Neural progenitor cell (in vitro differentiated cells): ENCODE measurements around the gene CDC5L. TPM values are rescaled to one million over a fixed set of nuclear protein-coding genes. Genes with fewer than 3 reads are reported as not detected.

Source experiments
- DNase-seq: peaks from one replicate; pipeline ENCODE4 v3.0.0-alpha.2; 2016; ENCODE audit warnings: low spot score
- H2AFZ ChIP-seq: fragments of 200-600 bp; sonication (generic); replicated peaks from 2 replicates; pipeline ENCODE4 v1.6.1; 2016; ENCODE audit warnings: antibody characterized with exemption
- H3F3A ChIP-seq: fragments of 200-600 bp; sonication (generic); 2 replicates; pipeline ENCODE4 v1.6.1; 2016; ENCODE audit warnings: antibody characterized with exemption, low read depth
- H3K27ac ChIP-seq: fragments of 200-600 bp; sonication (generic); 2 replicates; pipeline ENCODE4 v1.5.1; 2016; ENCODE audit warnings: mild to moderate bottlenecking
- H3K27me3 ChIP-seq: fragments of 200-600 bp; sonication (generic); 2 replicates; pipeline ENCODE4 v1.6.1; 2016; ENCODE audit warnings: mild to moderate bottlenecking, moderate library complexity
- H3K36me3 ChIP-seq: fragments of 200-600 bp; sonication (generic); 2 replicates; pipeline ENCODE4 v1.5.1; 2016
- H3K4me1 ChIP-seq: fragments of 200-600 bp; sonication (generic); 2 replicates; pipeline ENCODE4 v1.6.1; 2016; ENCODE audit warnings: mixed run types
- H3K4me2 ChIP-seq: fragments of 200-600 bp; sonication (generic); 2 replicates; pipeline ENCODE4 v1.6.1; 2016
- H3K4me3 ChIP-seq: fragments of 200-600 bp; sonication (generic); 2 replicates; pipeline ENCODE4 v1.5.1; 2016
- H3K79me2 ChIP-seq: fragments of 200-600 bp; sonication (generic); 2 replicates; pipeline ENCODE4 v1.6.1; 2016; ENCODE audit warnings: low read depth
- H3K9ac ChIP-seq: fragments of 200-600 bp; sonication (generic); 2 replicates; pipeline ENCODE4 v1.6.1; 2016
- H3K9me3 ChIP-seq: fragments of 200-600 bp; sonication (generic); 2 replicates; pipeline ENCODE4 v1.5.1; 2016; ENCODE audit warnings: low read depth
- H4K20me1 ChIP-seq: fragments of 200-600 bp; sonication (generic); 2 replicates; pipeline ENCODE4 v1.6.1; 2016; ENCODE audit warnings: low read depth
- H3K27ac Mint-ChIP-seq: 3 replicates; pipeline ENCODE4 v1.8.0; 2021; ENCODE audit warnings: mixed read lengths
- H3K27me3 Mint-ChIP-seq: 2 replicates; pipeline ENCODE4 v1.8.0; 2022; ENCODE audit warnings: low read depth, mild to moderate bottlenecking, inconsistent platforms, moderate library complexity, mixed read lengths; ENCODE audit not compliant: insufficient read depth
- H3K36me3 Mint-ChIP-seq: 3 replicates; pipeline ENCODE4 v1.8.0; 2021; ENCODE audit warnings: mixed read lengths
- H3K4me1 Mint-ChIP-seq: 3 replicates; pipeline ENCODE4 v1.8.0; 2021; ENCODE audit warnings: mixed read lengths
- H3K4me3 Mint-ChIP-seq: 3 replicates; pipeline ENCODE4 v1.8.0; 2021; ENCODE audit warnings: mild to moderate bottlenecking, moderate library complexity, mixed read lengths
- H3K9me3 Mint-ChIP-seq: 3 replicates; pipeline ENCODE4 v1.8.0; 2020; ENCODE audit warnings: mixed read lengths
- CTCF ChIP-seq: fragments of 200-600 bp; sonication (generic); IDR thresholded peaks from 2 replicates; pipeline ENCODE4 v1.5.1; 2017; ENCODE audit warnings: antibody characterized with exemption, mild to moderate bottlenecking
- EZH2 ChIP-seq: fragments of 200-600 bp; sonication (generic); IDR thresholded peaks from 2 replicates; pipeline ENCODE4 v1.6.1; 2017; ENCODE audit warnings: antibody characterized with exemption, mild to moderate bottlenecking, moderate library complexity
- EZH2phosphoT487 ChIP-seq: fragments of 200-600 bp; sonication (generic); IDR thresholded peaks from 2 replicates; pipeline ENCODE4 v1.6.1; 2017; ENCODE audit warnings: antibody characterized with exemption
- total RNA-seq: library from RNA; depleted of rRNA; stranded (reverse); fragments of >200 nt; gene quantifications from 2 replicates; pipeline ENCODE4 v1.2.3, GENCODE V29; 2015; ENCODE audit warnings: low replicate concordance

Gene CDC5L
- total RNA-seq, 1 donor from 2014 or later, result 53.6 TPM

DNA sequence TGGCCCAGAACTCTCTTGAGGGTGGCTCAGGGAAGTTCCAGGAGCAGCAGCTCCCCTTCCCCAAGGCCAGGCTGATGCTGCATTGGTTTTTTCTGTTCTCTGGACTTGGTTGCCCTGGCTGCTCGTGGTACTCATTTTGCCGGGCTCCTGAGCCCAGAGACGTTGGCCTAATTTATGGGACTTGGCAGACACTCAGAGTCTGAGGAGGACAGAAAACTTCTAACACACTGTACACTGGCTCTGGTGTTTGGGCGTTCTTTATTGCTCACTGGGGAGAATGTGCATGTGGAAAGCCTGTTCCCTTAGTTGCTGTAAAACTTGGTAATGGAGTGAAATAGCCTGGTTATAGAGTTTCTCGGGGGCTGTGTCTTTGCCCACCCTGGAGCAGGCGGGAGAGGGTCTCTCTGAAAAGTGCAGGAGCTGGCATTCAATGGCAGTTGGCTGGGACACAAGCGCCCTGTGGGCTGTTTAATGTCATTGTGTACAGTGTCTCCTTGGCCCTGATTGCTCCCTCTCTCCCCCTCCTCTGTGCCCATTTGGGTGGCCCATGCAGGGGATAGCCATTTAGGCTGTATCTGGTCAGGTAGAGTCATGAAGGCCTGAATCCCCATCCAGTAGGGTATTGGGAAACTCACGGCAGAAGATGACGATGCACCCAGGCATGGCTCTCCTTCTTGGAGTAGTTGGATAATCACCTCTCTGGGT lies 109.3 kb downstream of the CDC5L start:
- Histone ChIP-seq H3K4me3 (no peak overlapping the region), H3K4me1 (peaks cover 4% of the 10 kb centered on the region), H4K20me1 (no peaks in the 10 kb centered on the region), H3K9me3 (no peaks in the 10 kb centered on the region), H3K79me2 (no peaks in the 10 kb centered on the region), H3F3A (no peaks in the 10 kb centered on the region), H3K27me3 (no peaks in the 10 kb centered on the region), H3K9ac (no peak overlapping the region), H3K36me3 (no peaks in the 10 kb centered on the region), H2AFZ (no peak overlapping the region), H3K27ac (no peak overlapping the region), H3K4me2 (no peak overlapping the region)
- TF ChIP-seq EZH2phosphoT487, result no peak
- TF ChIP-seq EZH2, result no peak
- no peak for TF ChIP-seq CTCF
- H3K27ac Mint-ChIP-seq, result no peak overlapping the region
- no peaks in the 10 kb centered on the region for H3K36me3 Mint-ChIP-seq
- H3K27me3 Mint-ChIP-seq, result peaks cover 8% of the 10 kb centered on the region
- H3K4me3 Mint-ChIP-seq, result no peak overlapping the region
- H3K9me3 Mint-ChIP-seq, result peaks cover 10% of the 10 kb centered on the region
- DNase-seq, result no peak
- peaks cover 11% of the 10 kb centered on the region for H3K4me1 Mint-ChIP-seq

DNA sequence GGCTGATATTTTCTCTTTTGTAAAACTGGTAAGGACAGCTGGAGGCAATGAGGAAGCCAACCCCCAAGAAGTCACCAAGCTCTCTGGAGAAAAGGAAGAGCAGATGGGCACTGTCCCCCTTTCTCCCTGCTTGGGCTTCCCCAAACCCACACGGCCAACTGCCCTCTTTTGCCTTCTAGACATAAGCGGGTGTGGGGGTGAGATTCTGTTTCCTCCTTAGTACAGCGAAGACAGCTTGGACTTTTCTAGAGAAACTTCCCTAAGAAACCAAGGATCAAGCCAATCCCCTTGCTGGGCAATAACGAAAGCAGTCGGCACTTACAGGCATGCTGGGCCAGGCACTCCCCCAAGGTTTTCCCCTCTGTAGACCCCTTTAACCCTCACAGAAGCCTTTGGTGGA lies 110.3 kb downstream of the CDC5L start:
- Histone ChIP-seq H3K27me3 (no peaks in the 10 kb centered on the region), H3K4me2 (no peak overlapping the region), H3K9me3 (no peaks in the 10 kb centered on the region), H3K36me3 (no peaks in the 10 kb centered on the region), H3K9ac (no peak overlapping the region), H3K27ac (no peak overlapping the region), H4K20me1 (no peaks in the 10 kb centered on the region), H3K4me1 (peaks cover 4% of the 10 kb centered on the region), H3F3A (no peaks in the 10 kb centered on the region), H2AFZ (no peak overlapping the region), H3K79me2 (no peaks in the 10 kb centered on the region), H3K4me3 (no peak overlapping the region)
- H3K4me1 Mint-ChIP-seq, result peaks cover 11% of the 10 kb centered on the region
- H3K9me3 Mint-ChIP-seq, result peaks cover 10% of the 10 kb centered on the region
- H3K36me3 Mint-ChIP-seq, result no peaks in the 10 kb centered on the region
- peaks cover 8% of the 10 kb centered on the region for H3K27me3 Mint-ChIP-seq
- TF ChIP-seq CTCF, result no peak
- TF ChIP-seq EZH2phosphoT487, result no peak
- no peak for TF ChIP-seq EZH2
- no peak overlapping the region for H3K4me3 Mint-ChIP-seq
- no peak overlapping the region for H3K27ac Mint-ChIP-seq
- no peak for DNase-seq

DNA sequence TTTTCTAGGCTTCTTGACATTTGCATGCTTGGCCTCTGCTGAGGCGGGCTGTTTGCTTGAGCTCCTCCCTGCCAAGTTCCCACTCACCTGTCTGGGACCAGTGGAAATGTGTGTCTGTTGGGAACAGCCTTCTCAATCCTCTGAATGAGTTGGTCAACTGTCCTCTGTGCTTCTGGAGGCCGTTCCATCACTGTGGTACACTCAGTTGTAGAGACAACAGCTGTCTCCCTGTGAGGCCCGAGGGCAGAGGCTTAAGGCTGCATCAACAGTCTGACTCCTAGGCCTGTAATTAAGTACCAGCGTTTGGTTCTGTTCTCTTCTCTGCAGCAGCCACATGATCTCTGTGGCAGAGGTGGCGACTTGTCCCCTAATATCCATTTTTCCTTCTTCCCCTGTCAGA lies 110.9 kb downstream of the CDC5L start:
- Mint-ChIP-seq H3K36me3 (no peaks in the 10 kb centered on the region), H3K27me3 (peaks cover 10% of the 10 kb centered on the region)
- DNase-seq, result no peak

More for the DNA sequence above, 110.9 kb downstream of the CDC5L start:
- Mint-ChIP-seq H3K4me1 (peaks cover 11% of the 10 kb centered on the region), H3K4me3 (no peak overlapping the region), H3K27ac (no peak overlapping the region), H3K9me3 (peaks cover 10% of the 10 kb centered on the region)
- Histone ChIP-seq H3K27me3 (no peaks in the 10 kb centered on the region), H3K27ac (no peak overlapping the region), H3K4me3 (no peak overlapping the region), H3K4me2 (no peak overlapping the region), H4K20me1 (no peaks in the 10 kb centered on the region), H3K36me3 (no peaks in the 10 kb centered on the region), H3F3A (no peaks in the 10 kb centered on the region), H3K9me3 (no peaks in the 10 kb centered on the region), H3K4me1 (peaks cover 4% of the 10 kb centered on the region), H2AFZ (no peak overlapping the region), H3K79me2 (no peaks in the 10 kb centered on the region), H3K9ac (no peak overlapping the region)
- TF ChIP-seq CTCF (no peak), EZH2phosphoT487 (no peak), EZH2 (no peak)
